Stomach smooth muscle (tissue), 2 donors: ENCODE measurements around the gene UBR3.
"Not testable (repeated sequence)": the region's sequence is repeated elsewhere in the genome, so short reads cannot be mapped to it uniquely, and the experiment has no call there.

ENCODE experiments used
- H3K27ac ChIP-seq: one replicate; pipeline ENCODE4 v1.7.0; 2013; ENCODE audit warnings: mild to moderate bottlenecking, low read length, inconsistent platforms
- H3K27me3 ChIP-seq, 2 donors: one replicate each; pipeline ENCODE4 v1.7.0; 2013; ENCODE audit warnings: low read length in 2 of 2; ENCODE audit not compliant: insufficient read depth in 2 of 2, control insufficient read depth in 1 of 2
- H3K36me3 ChIP-seq, 2 donors: one replicate each; pipeline ENCODE4 v1.7.0; 2013; ENCODE audit warnings: low read length in 2 of 2; ENCODE audit not compliant: control insufficient read depth in 2 of 2, insufficient read depth in 2 of 2
- H3K4me1 ChIP-seq: one replicate; pipeline ENCODE4 v1.7.0; 2013; ENCODE audit warnings: low read length; ENCODE audit not compliant: control insufficient read depth, insufficient read depth
- H3K4me3 ChIP-seq, 2 donors: one replicate each; pipeline ENCODE4 v1.7.0; 2013; ENCODE audit warnings: low read length in 2 of 2
- H3K9ac ChIP-seq, 2 donors: one replicate each; pipeline ENCODE4 v1.7.0; 2013; ENCODE audit warnings: low read length in 2 of 2, mild to moderate bottlenecking in 1 of 2
- H3K9me3 ChIP-seq, 2 donors: one replicate each; pipeline ENCODE4 v1.7.0; 2013; ENCODE audit warnings: low read length in 2 of 2; ENCODE audit not compliant: control insufficient read depth in 2 of 2
- donor health status: healthy.
- donor health status: Pancreatic carcinoma.

Gene UBR3

GRCh38 chr2:170098626-170099312 is 271.5 kb downstream of the UBR3 start:
- Histone ChIP-seq H3K9ac (no peak overlapping the region), H3K27me3 (no peaks in the 10 kb centered on the region), H3K36me3 (no peaks in the 10 kb centered on the region), H3K4me1 (no peaks in the 10 kb centered on the region), H3K27ac (no peak overlapping the region), H3K9me3 (no peaks in the 10 kb centered on the region), H3K4me3 (no peak overlapping the region)

- Histone ChIP-seq H3K9me3 (no peaks in the 10 kb centered on the region), H3K27me3 (no peaks in the 10 kb centered on the region), H3K27ac (no peak overlapping the region), H3K4me3 (no peak overlapping the region), H3K9ac (no peak overlapping the region), H3K36me3 (no peaks in the 10 kb centered on the region), H3K4me1 (no peaks in the 10 kb centered on the region)
These were observed 274.5 kb downstream of the UBR3 start for GRCh38 chr2:170101789-170102188.

- H3K4me3 ChIP-seq = no peak overlapping the region
- no peaks in the 10 kb centered on the region for H3K4me1 ChIP-seq
These were observed 279.0 kb downstream of the UBR3 start for GRCh38 chr2:170106102-170106840.

GRCh38 chr2:170113168-170113894 is 286.1 kb downstream of the UBR3 start:
- Histone ChIP-seq H3K9me3 (peaks cover 0 to 5% of the 10 kb centered on the region in 2 donors), H3K4me1 (no peaks in the 10 kb centered on the region), H3K4me3 (no peak overlapping the region), H3K27me3 (peaks cover 0 to 3% of the 10 kb centered on the region in 2 donors), H3K36me3 (no peaks in the 10 kb centered on the region), H3K27ac (no peak overlapping the region), H3K9ac (no peak overlapping the region)

More at GRCh38 chr2:170106102-170106840, 279.0 kb downstream of the UBR3 start:
- Histone ChIP-seq H3K9me3 (no peaks in the 10 kb centered on the region), H3K9ac (no peak overlapping the region), H3K36me3 (no peaks in the 10 kb centered on the region), H3K27ac (no peak overlapping the region), H3K27me3 (peaks cover 0 to 3% of the 10 kb centered on the region in 2 donors)

- Histone ChIP-seq H3K9ac (no peak overlapping the region), H3K4me1 (no peaks in the 10 kb centered on the region), H3K27ac (no peak overlapping the region), H3K4me3 (no peak overlapping the region), H3K9me3 (peaks cover 0 to 5% of the 10 kb centered on the region in 2 donors), H3K36me3 (no peaks in the 10 kb centered on the region), H3K27me3 (no peaks in the 10 kb centered on the region)
These were observed 288.4 kb downstream of the UBR3 start for GRCh38 chr2:170115501-170116229.

- Histone ChIP-seq H3K4me3 (no peak overlapping the region), H3K4me1 (no peaks in the 10 kb centered on the region)
These were observed 291.4 kb downstream of the UBR3 start for GRCh38 chr2:170118641-170119040.

GRCh38 chr2:170119326-170119725 is 292.1 kb downstream of the UBR3 start:
- not testable (repeated sequence) for H3K4me3 ChIP-seq, H3K27ac ChIP-seq, H3K9ac ChIP-seq, H3K27me3 ChIP-seq, H3K4me1 ChIP-seq, H3K36me3 ChIP-seq, H3K9me3 ChIP-seq

More at GRCh38 chr2:170118641-170119040, 291.4 kb downstream of the UBR3 start:
- H3K27ac ChIP-seq = no peak overlapping the region
- H3K9me3 ChIP-seq = peaks cover 0 to 5% of the 10 kb centered on the region in 2 donors
- no peak overlapping the region for H3K9ac ChIP-seq
- H3K27me3 ChIP-seq = no peaks in the 10 kb centered on the region
- H3K36me3 ChIP-seq = no peaks in the 10 kb centered on the region

- Histone ChIP-seq H3K36me3 (no peaks in the 10 kb centered on the region), H3K4me3 (no peak overlapping the region), H3K27me3 (no peaks in the 10 kb centered on the region), H3K9me3 (no peaks in the 10 kb centered on the region), H3K9ac (no peak overlapping the region), H3K4me1 (no peaks in the 10 kb centered on the region), H3K27ac (no peak overlapping the region)
These were observed 294.4 kb downstream of the UBR3 start for GRCh38 chr2:170121689-170122088.

- no peak overlapping the region for H3K9ac ChIP-seq
- H3K4me3 ChIP-seq = no peak overlapping the region
- H3K36me3 ChIP-seq = no peaks in the 10 kb centered on the region
- no peaks in the 10 kb centered on the region for H3K9me3 ChIP-seq
- H3K27ac ChIP-seq = no peak overlapping the region
- H3K4me1 ChIP-seq = no peaks in the 10 kb centered on the region
- no peaks in the 10 kb centered on the region for H3K27me3 ChIP-seq
These were observed 295.8 kb downstream of the UBR3 start for GRCh38 chr2:170122883-170123547.

GRCh38 chr2:170123593-170123992 is 296.3 kb downstream of the UBR3 start:
- no peaks in the 10 kb centered on the region for H3K9me3 ChIP-seq
- no peak overlapping the region for H3K4me3 ChIP-seq
- no peaks in the 10 kb centered on the region for H3K4me1 ChIP-seq
- no peaks in the 10 kb centered on the region for H3K36me3 ChIP-seq
- H3K9ac ChIP-seq = no peak overlapping the region
- H3K27me3 ChIP-seq = no peaks in the 10 kb centered on the region
- H3K27ac ChIP-seq = no peak overlapping the region
